ENCODE results near the gene CEP85L. TPM values are rescaled to one million over a fixed set of nuclear protein-coding genes. Genes with fewer than 3 reads are reported as not detected.

The CEP85L gene
- total RNA-seq, 4 donors from 2014 or later, result 2.3 to 7.0 (median 6.6) TPM

GRCh38 chr6:118635909-118636735, 15.3 kb downstream of the CEP85L start:
- DNase-seq (ENCODE audit: low spot score in 2 of 2), result no peak
- 91 to 96% methylated on average over 3 of the region's 3 CpGs for WGBS, 2 donors
- intact Hi-C loops (cut with DNase I; ENCODE audit: low total_unique reads), result no loop called here
- TF ChIP-seq CTCF (IDR thresholded peaks at IDR 0.05) (no peak), POLR2A (IDR thresholded peaks at IDR 0.05) (no peak)
- no peak overlapping the region for H3K4me3 ChIP-seq (ENCODE audit: low read depth, poor library complexity, severe bottlenecking)

- TF ChIP-seq POLR2A (IDR thresholded peaks at IDR 0.05), result no peak
- no peak for DNase-seq (ENCODE audit: low spot score in 2 of 2)
- H3K4me3 ChIP-seq (ENCODE audit: low read depth, poor library complexity, severe bottlenecking), result no peak overlapping the region
- intact Hi-C loops (cut with DNase I; ENCODE audit: low total_unique reads), result no loop called here
- 81 to 93% methylated on average over 2 of the region's 2 CpGs for whole genome bisulfite sequencing, 2 donors
These were observed 19.0 kb downstream of the CEP85L start for GRCh38 chr6:118632359-118632758.

GRCh38 chr6:118630923-118631322, 20.5 kb downstream of the CEP85L start:
- intact Hi-C loops (cut with DNase I; ENCODE audit: low total_unique reads), result no loop called here
- TF ChIP-seq POLR2A (IDR thresholded peaks at IDR 0.05) (no peak), CTCF (IDR thresholded peaks at IDR 0.05) (no peak)
- no peak overlapping the region for H3K4me3 ChIP-seq (ENCODE audit: low read depth, poor library complexity, severe bottlenecking)
- DNase-seq (ENCODE audit: low spot score in 2 of 2), result no peak
- 91 to 94% methylated on average over 1 of the region's 1 CpG for WGBS, 2 donors

- WGBS, 2 donors, result 77 to 81% methylated on average over 1 of the region's 1 CpG
- DNase-seq (ENCODE audit: low spot score in 2 of 2), result no peak
- TF ChIP-seq POLR2A (IDR thresholded peaks at IDR 0.05) (no peak), CTCF (IDR thresholded peaks at IDR 0.05) (no peak)
- H3K4me3 ChIP-seq (ENCODE audit: low read depth, poor library complexity, severe bottlenecking), result no peak overlapping the region
- intact Hi-C loops (cut with DNase I; ENCODE audit: low total_unique reads), result no loop called here
These were observed 21.3 kb downstream of the CEP85L start for GRCh38 chr6:118630067-118630466.

GRCh38 chr6:118627724-118628123, 23.7 kb downstream of the CEP85L start:
- no peak for TF ChIP-seq POLR2A (IDR thresholded peaks at IDR 0.05)
- TF ChIP-seq CTCF (IDR thresholded peaks at IDR 0.05), result no peak
- WGBS, 2 donors, result 92 to 95% methylated on average over 3 of the region's 3 CpGs
- DNase-seq (ENCODE audit: low spot score in 2 of 2), result no peak
- H3K4me3 ChIP-seq (ENCODE audit: low read depth, poor library complexity, severe bottlenecking), result no peak overlapping the region
- intact Hi-C loops (cut with DNase I; ENCODE audit: low total_unique reads), result no loop called here

- WGBS, 2 donors, result 96 to 100% methylated on average over 4 of the region's 4 CpGs
- no peak for DNase-seq (ENCODE audit: low spot score in 2 of 2)
- intact Hi-C loops (cut with DNase I; ENCODE audit: low total_unique reads), result no loop called here
- no peak overlapping the region for H3K4me3 ChIP-seq (ENCODE audit: low read depth, poor library complexity, severe bottlenecking)
- TF ChIP-seq CTCF (IDR thresholded peaks at IDR 0.05), result no peak
- no peak for TF ChIP-seq POLR2A (IDR thresholded peaks at IDR 0.05)
These were observed 25.6 kb downstream of the CEP85L start for GRCh38 chr6:118625833-118626232.
